PC-9 (cell line): ENCODE results near the gene CCDC33. TPM values are rescaled to one million over a fixed set of nuclear protein-coding genes. Genes with fewer than 3 reads are reported as not detected.

Experiments used
- BruUV-seq: library from RNA; stranded (reverse); fragments of 400-500 nt; replicated peaks from 2 replicates; lab custom pipeline; 2021; lab: Mats Ljungman, UMichigan
- CTCF ChIA-PET: fragments of 300-600 bp; sonication (Branson Sonifier 250); formaldehyde crosslinking; loops from one replicate; lab custom pipeline; 2022; ENCODE audit warnings: antibody characterized with exemption; lab: Charles Lee
- POLR2A ChIA-PET: fragments of 300-600 bp; sonication (Branson Sonifier 250); formaldehyde crosslinking; loops from one replicate; lab custom pipeline; 2022; ENCODE audit warnings: antibody characterized with exemption; ENCODE audit not compliant: unreplicated experiment; lab: Charles Lee
- DNase-seq, 2 experiments: peaks; one replicate each; pipeline versions ENCODE4 v3.0.0 to v3.0.0-alpha.2; 2015 to 2022; ENCODE audit warnings: mixed read lengths in 1 of 2
- H2AFZ ChIP-seq: fragments of 200-600 bp; sonication (generic); 2 replicates; pipeline ENCODE4 v1.8.1; 2017; ENCODE audit warnings: antibody characterized with exemption
- H3F3A ChIP-seq: fragments of 200-600 bp; sonication (generic); 2 replicates; pipeline ENCODE4 v1.8.1; 2017; ENCODE audit warnings: antibody characterized with exemption, mild to moderate bottlenecking, low read depth; ENCODE audit not compliant: insufficient read depth
- H3K27ac ChIP-seq: fragments of 200-600 bp; sonication (generic); 2 replicates; pipeline ENCODE4 v1.6.1; 2016; ENCODE audit warnings: mixed run types
- H3K27me3 ChIP-seq: fragments of 200-600 bp; sonication (generic); 2 replicates; pipeline ENCODE4 v1.6.1; 2016; ENCODE audit warnings: low read depth, mixed run types; ENCODE audit not compliant: insufficient read depth
- H3K36me3 ChIP-seq: fragments of 200-600 bp; sonication (generic); 2 replicates; pipeline ENCODE4 v1.6.1; 2016; ENCODE audit warnings: low read depth, mixed run types
- H3K4me1 ChIP-seq: fragments of 200-600 bp; sonication (generic); replicated peaks from 2 replicates; pipeline ENCODE4 v1.6.1; 2016; ENCODE audit warnings: mixed run types; ENCODE audit not compliant: insufficient read depth
- H3K4me2 ChIP-seq: fragments of 200-600 bp; sonication (generic); 2 replicates; pipeline ENCODE4 v1.6.1; 2017; ENCODE audit warnings: mixed run types
- H3K4me3 ChIP-seq: fragments of 200-600 bp; sonication (generic); 2 replicates; pipeline ENCODE4 v1.6.1; 2016; ENCODE audit warnings: mixed run types
- H3K79me2 ChIP-seq: fragments of 200-600 bp; sonication (generic); 2 replicates; pipeline ENCODE4 v1.6.1; 2017; ENCODE audit warnings: low read depth, mixed run types
- H3K9me2 ChIP-seq: fragments of 200-600 bp; sonication (generic); 2 replicates; pipeline ENCODE4 v1.8.1; 2017; ENCODE audit warnings: mild to moderate bottlenecking; ENCODE audit not compliant: insufficient read depth
- H3K9me3 ChIP-seq: fragments of 200-600 bp; sonication (generic); 2 replicates; pipeline ENCODE4 v1.8.1; 2016; ENCODE audit warnings: low read depth; ENCODE audit not compliant: insufficient read depth
- H4K20me1 ChIP-seq: fragments of 200-600 bp; sonication (generic); 2 replicates; pipeline ENCODE4 v1.8.1; 2017; ENCODE audit not compliant: insufficient read depth
- CTCF ChIP-seq: fragments of 200-600 bp; sonication (generic); conservative IDR thresholded peaks from 2 replicates; pipeline ENCODE4 v1.6.1; 2017; ENCODE audit warnings: mixed run types, antibody characterized with exemption, mild to moderate bottlenecking, moderate library complexity
- EZH2 ChIP-seq: fragments of 200-600 bp; sonication (generic); IDR thresholded peaks from 2 replicates; pipeline ENCODE4 v1.8.0; 2017; ENCODE audit warnings: antibody characterized with exemption, low read depth
- intact Hi-C: fragments of 100-400 bp; cut with micrococcal nuclease; formaldehyde crosslinking; loops from one replicate; pipeline ENCODE4 v1.10.0; 2022; ENCODE audit not compliant: unreplicated experiment
- total RNA-seq: library from RNA; stranded (reverse); gene quantifications from 2 replicates; pipeline ENCODE4 v1.2.3, GENCODE V29; 2021

Gene CCDC33
- total RNA-seq, 1 experiment from 2014 or later, result 7.5 TPM

DNA sequence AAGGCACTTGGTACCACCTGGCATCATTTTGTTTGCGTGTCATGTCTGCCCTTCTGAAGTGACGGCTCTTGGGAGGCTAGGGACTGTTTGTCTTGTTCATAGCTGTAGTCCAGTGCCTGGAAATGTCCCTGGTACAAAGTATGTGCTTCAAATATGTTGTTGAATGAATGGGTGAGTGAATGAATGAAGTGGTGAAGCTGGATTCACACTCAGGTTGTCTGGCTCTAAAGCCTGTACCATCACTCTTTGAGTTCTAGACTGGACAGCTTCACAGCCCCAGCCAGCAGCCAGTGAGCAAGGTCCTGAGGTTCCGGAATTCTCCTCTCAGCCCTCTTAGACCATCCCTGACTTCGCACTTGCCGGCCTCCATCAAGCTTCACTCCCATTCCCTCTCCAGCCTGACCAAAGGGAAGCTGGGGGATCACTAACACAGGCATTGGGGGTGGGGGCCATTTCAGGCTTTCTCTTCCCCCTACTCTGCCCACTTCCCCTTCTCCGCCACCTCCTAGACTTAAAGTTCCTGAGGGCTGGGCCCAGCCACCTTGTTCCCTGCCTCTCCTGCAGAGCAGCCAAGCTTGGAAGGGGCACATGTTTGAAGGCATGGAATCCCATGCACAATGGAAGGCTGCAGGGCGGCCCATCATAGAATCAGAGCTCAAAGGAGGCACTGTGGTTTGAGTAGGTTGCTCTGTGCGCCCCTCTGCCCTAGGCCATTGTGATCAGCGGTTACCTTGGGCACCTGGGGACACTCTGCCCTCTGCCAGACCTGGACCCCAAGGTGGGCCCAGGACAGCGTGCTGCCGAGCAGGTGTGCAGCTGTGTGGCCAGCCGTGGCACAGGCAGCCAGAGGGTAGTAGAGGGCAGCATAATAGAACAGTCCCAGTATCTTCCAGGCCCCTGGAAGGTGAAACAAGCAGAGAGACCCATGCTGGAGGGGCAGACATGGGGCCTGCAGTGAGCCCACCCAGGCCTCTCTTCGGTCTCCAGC, 41.3 kb upstream of the CCDC33 start:
- H3K4me2 ChIP-seq, result peak overlapping the region; percentile 96
- H3K4me1 ChIP-seq, result peaks cover 85% of the 10 kb centered on the region
- no peak overlapping the region for H3K4me3 ChIP-seq
- H3K79me2 ChIP-seq, result peaks cover 45% of the 10 kb centered on the region
- peaks cover 62% of the 10 kb centered on the region for H3F3A ChIP-seq
- intact Hi-C loops, result no loop called here
- CTCF ChIA-PET, result interaction anchor here (0.6 kb wide), 1 partner anchor 211 kb away, joined by 3 read pairs; no protein-coding TSS in a partner anchor
- no peaks in the 10 kb centered on the region for H3K9me3 ChIP-seq
- H3K9me2 ChIP-seq, result no peaks in the 10 kb centered on the region
- H4K20me1 ChIP-seq, result no peaks in the 10 kb centered on the region; the same call in 1 of the 2 replicates
- no TSS peak for BruUV-seq
- no peaks in the 10 kb centered on the region for H3K27me3 ChIP-seq
- H3K27ac ChIP-seq, result peak overlapping the region; percentile 95
- POLR2A ChIA-PET, result no interaction called here
- no peak overlapping the region for H2AFZ ChIP-seq
- no peak for DNase-seq
- TF ChIP-seq EZH2 (no peak), CTCF (no peak)
- H3K36me3 ChIP-seq, result peaks cover 52% of the 10 kb centered on the region

- H3K9me2 ChIP-seq, result no peaks in the 10 kb centered on the region
- peak overlapping the region; percentile 96 for H3K4me2 ChIP-seq
- DNase-seq, result peak; percentile 96 to 98
- H3K79me2 ChIP-seq, result peaks cover 53% of the 10 kb centered on the region
- peaks cover 42% of the 10 kb centered on the region for H3K36me3 ChIP-seq
- peak overlapping the region; percentile 95 for H3K27ac ChIP-seq
- H3K27me3 ChIP-seq, result no peaks in the 10 kb centered on the region
- H4K20me1 ChIP-seq, result no peaks in the 10 kb centered on the region
- no peak overlapping the region for H2AFZ ChIP-seq
- TF ChIP-seq EZH2 (no peak), CTCF (no peak)
- no TSS peak for BruUV-seq
- peaks cover 69% of the 10 kb centered on the region for H3F3A ChIP-seq
- peaks cover 93% of the 10 kb centered on the region for H3K4me1 ChIP-seq
- POLR2A ChIA-PET, result interaction anchor here (0.5 to 1.6 kb wide), 6 partner anchors 13 to 84 kb away, joined by 3 to 17 read pairs (median 4); no protein-coding TSS in a partner anchor
- H3K9me3 ChIP-seq, result no peaks in the 10 kb centered on the region
- intact Hi-C loops, result loop anchor here (1.0 kb wide), 1 partner anchor 44 kb away; no protein-coding TSS in a partner anchor
- no peak overlapping the region; the same call in 1 of the 2 replicates for H3K4me3 ChIP-seq
- CTCF ChIA-PET, result interaction anchor here (0.5 to 1.2 kb wide), 2 partner anchors 68 to 112 kb away, joined by 3 to 5 read pairs; no protein-coding TSS in a partner anchor
Measured at GRCh38 chr15:74196175-74196574, 40.0 kb upstream of the CCDC33 start.

DNA sequence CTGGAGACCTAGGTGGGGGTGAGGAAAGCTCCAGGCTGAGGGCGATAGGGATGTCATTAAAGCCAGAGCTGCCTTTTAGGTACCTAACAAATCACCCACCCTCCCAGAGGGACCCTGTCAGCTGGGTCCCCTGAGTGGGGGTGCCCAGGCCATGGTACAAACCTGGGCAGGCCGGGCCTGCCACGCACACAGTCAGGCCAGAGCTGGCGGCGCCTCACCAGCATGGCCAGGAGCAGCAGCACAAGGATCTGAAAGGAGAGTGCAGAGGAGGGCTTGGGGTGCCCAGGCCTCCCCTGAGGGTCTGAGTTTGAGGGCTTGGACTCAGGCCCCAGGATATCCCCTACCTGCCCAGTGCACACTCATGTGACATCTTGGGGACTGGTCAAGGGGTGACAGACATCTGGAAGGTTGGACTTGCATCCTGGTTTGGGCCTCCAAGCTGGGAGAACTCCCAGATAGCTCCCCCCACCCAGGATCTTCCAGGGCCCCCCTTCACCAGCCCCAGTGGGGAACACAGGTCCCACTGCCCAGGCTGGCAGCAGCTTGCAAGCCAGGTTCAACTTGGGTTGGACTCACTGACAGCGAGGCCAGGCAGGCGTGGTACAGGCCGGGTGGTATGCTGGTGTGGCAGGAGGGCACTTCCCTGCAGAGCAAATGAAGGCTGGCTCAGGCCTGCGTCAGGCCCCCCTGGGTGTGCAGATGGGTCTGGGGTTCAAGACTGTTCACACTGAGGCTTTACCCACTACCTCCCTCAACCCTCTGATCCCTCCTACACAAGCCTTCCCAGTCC, 38.8 kb upstream of the CCDC33 start:
- intact Hi-C loops, result no loop called here
- Histone ChIP-seq H3K9me3 (no peaks in the 10 kb centered on the region), H3K36me3 (peaks cover 30% of the 10 kb centered on the region), H3F3A (peaks cover 81% of the 10 kb centered on the region), H3K79me2 (peaks cover 65% of the 10 kb centered on the region), H3K4me1 (peaks cover 88% of the 10 kb centered on the region), H3K9me2 (no peaks in the 10 kb centered on the region), H3K27ac (peak overlapping the region; percentile 95), H3K4me2 (peak overlapping the region; percentile 96), H4K20me1 (no peaks in the 10 kb centered on the region), H3K27me3 (no peaks in the 10 kb centered on the region), H2AFZ (no peak overlapping the region), H3K4me3 (no peak overlapping the region)
- CTCF ChIA-PET, result interaction anchor here (0.7 kb wide), 1 partner anchor 116 kb away, joined by 6 read pairs; no protein-coding TSS in a partner anchor
- no peak for TF ChIP-seq EZH2
- no peak for TF ChIP-seq CTCF
- no peak for DNase-seq
- no TSS peak for BruUV-seq
- POLR2A ChIA-PET, result interaction anchor here (1.6 kb wide), 1 partner anchor 18 kb away, joined by 17 read pairs; no protein-coding TSS in a partner anchor
